K562 (cell line): Measurements from ENCODE around the gene PDIA5. TPM values are rescaled to one million over a fixed set of nuclear protein-coding genes. Genes with fewer than 3 reads are reported as not detected.

Source experiments
- ESRRB ChIP-seq: fragments of 250-450 bp; sonication (Bioruptor Pico); IDR thresholded peaks from 2 replicates; pipeline ENCODE4 v1.5.0; 2020; ENCODE audit warnings: mild to moderate bottlenecking, moderate library complexity, borderline replicate concordance
- GATAD2A ChIP-seq: fragments of 450-650 bp; IDR thresholded peaks from 2 replicates; pipeline ENCODE4 v1.6.1; 2017
- GATAD2B ChIP-seq: fragments of 450-650 bp; IDR thresholded peaks from 2 replicates; pipeline ENCODE4 v1.6.1; 2017; ENCODE audit warnings: mild to moderate bottlenecking, borderline replicate concordance
- KLF6 ChIP-seq: fragments of 250-450 bp; sonication (Bioruptor Pico); IDR thresholded peaks from 2 replicates; pipeline ENCODE4 v1.4.0; 2020; ENCODE audit warnings: mild to moderate bottlenecking, moderate library complexity, borderline replicate concordance
- MED1 ChIP-seq: sonication (generic); formaldehyde crosslinking; IDR thresholded peaks from 2 replicates; pipeline ENCODE4 v1.8.1; 2023; ENCODE audit warnings: missing genetic modification reagents, borderline replicate concordance
- MNT ChIP-seq, 2 experiments: fragments of 450-650 bp; conservative IDR thresholded peaks; 2 replicates each; pipeline ENCODE4 v1.6.1; 2017; ENCODE audit warnings: mild to moderate bottlenecking in 2 of 2, moderate library complexity in 2 of 2
- NCOR1 ChIP-seq: fragments of 450-650 bp; IDR thresholded peaks from 2 replicates; pipeline ENCODE4 v1.6.1; 2016; ENCODE audit warnings: mild to moderate bottlenecking, moderate library complexity
- SOX6 ChIP-seq: fragments of 450-650 bp; IDR thresholded peaks from 2 replicates; pipeline ENCODE4 v1.6.1; 2014; ENCODE audit warnings: mild to moderate bottlenecking
- SRF ChIP-seq, 2 experiments: fragments of 250-450, 450-650 bp in 1 of 2; sonication (Bioruptor Pico) in 1 of 2; sonication (generic) in 1 of 2; formaldehyde crosslinking; IDR thresholded peaks; 2 replicates each; pipeline versions ENCODE4 v1.5.0 to v1.5.1; 2020 to 2022; ENCODE audit warnings: mild to moderate bottlenecking in 1 of 2, missing genetic modification reagents in 1 of 2
- STAT5B ChIP-seq: fragments of 250-450 bp; sonication (Bioruptor Pico); IDR thresholded peaks from 2 replicates; pipeline ENCODE4 v1.8.0; 2021; ENCODE audit warnings: mild to moderate bottlenecking, inconsistent platforms
- ZNF316 ChIP-seq: fragments of 450-650 bp; IDR thresholded peaks from 2 replicates; pipeline ENCODE4 v1.6.1; 2016
- ZNF318 ChIP-seq, 2 experiments: fragments of 450-650 bp; IDR thresholded peaks; 2 replicates each; pipeline ENCODE4 v1.6.1; 2016; ENCODE audit warnings: mild to moderate bottlenecking in 2 of 2, borderline replicate concordance in 1 of 2, low read depth in 1 of 2, moderate library complexity in 1 of 2
- polyA plus RNA-seq, 8 experiments: library from polyadenylated mRNA; depleted of rRNA in 4 of 8; stranded (reverse) in 5 of 8; unstranded in 3 of 8; fragments of >200 nt; fragmentation: Nextera tagmentation in 2 of 8; fragmentation: Illumina TruSeq in 1 of 8; extraction: Ambion mirVana in 2 of 8; extraction: Trizol in 1 of 8; gene quantifications; 2 replicates each; pipeline versions ENCODE4 v1.2.1 to v1.2.3, GENCODE V29; 2011 to 2014; ENCODE audit warnings: inconsistent platforms in 1 of 8, missing spikeins in 1 of 8
- total RNA-seq, 7 experiments: library from RNA; depleted of rRNA in 6 of 7; stranded (reverse); fragments of >200 nt in 6 of 7; fragmentation: Illumina TruSeq in 2 of 7; extraction: Trizol in 2 of 7; gene quantifications; 2 replicates each; pipeline versions ENCODE4 v1.2.1 to v1.2.3, GENCODE V29; 2011 to 2021; ENCODE audit warnings: low replicate concordance in 1 of 7

PDIA5 gene
- total and polyA plus RNA-seq, 9 of the 15 experiments (the other 6 are each of a cell fraction or from before 2014, with no cell fraction given) = 3.4 to 31.8 (median 19.6) TPM

GRCh38 chr3:123080864-123081562 lies 14.2 kb downstream of the PDIA5 start (continued):
- peak; percentile 24 to 57; a peak in 1 of 4 replicates for TF ChIP-seq MNT (conservative IDR thresholded peaks at IDR 0.05)
- TF ChIP-seq GATAD2B = 0 out of 2 replicates have a peak, but pooled peaks have one; percentile 64
- TF ChIP-seq SRF (CRISPR knock-in tag; IDR thresholded peaks at IDR 0.05) = no peak
- peak; percentile 85 for TF ChIP-seq ZNF316
- TF ChIP-seq ZNF318 (IDR thresholded peaks at IDR 0.05; ENCODE audit: borderline replicate concordance in 1 of 2, low read depth in 1 of 2) = no peak
- TF ChIP-seq ESRRB (CRISPR knock-in tag) = no peak
- TF ChIP-seq MED1 (CRISPR knock-in tag) = no peak
- TF ChIP-seq KLF6 (CRISPR knock-in tag) = no peak
- TF ChIP-seq GATAD2A = peak; percentile 65; the same call in 1 of the 2 replicates
- no peak for TF ChIP-seq STAT5B (CRISPR knock-in tag)
- peak; percentile 56 for TF ChIP-seq NCOR1
- TF ChIP-seq SOX6 = peak; percentile 77
